CD4-positive, alpha-beta memory T cell (primary cell): ENCODE results near the gene GPR78. TPM values are rescaled to one million over a fixed set of nuclear protein-coding genes. Genes with fewer than 3 reads are reported as not detected.
A peak's percentile ranks its signal among the peaks of the same experiment; 100 is the strongest.

Source experiments
- CTCF ChIA-PET: fragments of 350-600 bp; sonication (Branson Sonifier 250); formaldehyde crosslinking; loops from one replicate; lab custom pipeline; 2021; ENCODE audit warnings: inconsistent platforms; ENCODE audit not compliant: partially characterized antibody; lab: Charles Lee
- POLR2A ChIA-PET: fragments of 350-600 bp; sonication (Branson Sonifier 250); formaldehyde crosslinking; loops from one replicate; lab custom pipeline; 2021; ENCODE audit not compliant: partially characterized antibody; lab: Charles Lee
- DNase-seq, 5 donors: peaks; one replicate each; pipeline versions ENCODE4 v3.0.0 to v3.0.0-alpha.2; 2020 to 2022; ENCODE audit warnings: mixed read lengths in 1 of 5
- H3K27ac ChIP-seq: one replicate; pipeline ENCODE4 v1.7.0; 2013; ENCODE audit warnings: low read depth, low read length
- H3K27me3 ChIP-seq: 2 replicates; pipeline ENCODE4 v1.7.0; 2013; ENCODE audit warnings: mild to moderate bottlenecking, low read length, moderate library complexity; ENCODE audit not compliant: insufficient read depth
- H3K36me3 ChIP-seq: 2 replicates; pipeline ENCODE4 v1.7.0; 2013; ENCODE audit warnings: mild to moderate bottlenecking, low read length, moderate library complexity; ENCODE audit not compliant: insufficient read depth
- H3K4me1 ChIP-seq: 2 replicates; pipeline ENCODE4 v1.7.0; 2013; ENCODE audit warnings: mild to moderate bottlenecking, low read length, moderate library complexity; ENCODE audit not compliant: insufficient read depth
- H3K4me3 ChIP-seq, 2 donors: one replicate each; pipeline ENCODE4 v1.7.0; 2013; ENCODE audit warnings: low read length in 2 of 2, mild to moderate bottlenecking in 1 of 2
- H3K9me3 ChIP-seq, 2 donors: one replicate each; pipeline ENCODE4 v1.7.0; 2013; ENCODE audit warnings: low read length in 2 of 2, control low read depth in 1 of 2; ENCODE audit not compliant: control insufficient read depth in 1 of 2
- H3K27ac Mint-ChIP-seq, 7 donors: one replicate each; pipeline ENCODE4 v1.8.0; 2020 to 2021; ENCODE audit warnings: mixed read lengths in 7 of 7, mild to moderate bottlenecking in 6 of 7, inconsistent platforms in 3 of 7, moderate library complexity in 3 of 7
- H3K27me3 Mint-ChIP-seq, 2 donors: one replicate each; pipeline ENCODE4 v1.8.0; 2020 to 2021; ENCODE audit warnings: mixed read lengths in 2 of 2
- H3K36me3 Mint-ChIP-seq, 2 donors: one replicate each; pipeline ENCODE4 v1.8.0; 2020 to 2021; ENCODE audit warnings: mixed read lengths in 2 of 2, inconsistent platforms in 1 of 2, mild to moderate bottlenecking in 1 of 2
- H3K4me1 Mint-ChIP-seq, 4 donors: one replicate each; pipeline ENCODE4 v1.8.0; 2020 to 2021; ENCODE audit warnings: mixed read lengths in 4 of 4, mild to moderate bottlenecking in 1 of 4
- H3K4me3 Mint-ChIP-seq, 8 donors: one replicate each; pipeline ENCODE4 v1.8.0; 2020 to 2021; ENCODE audit warnings: mixed read lengths in 8 of 8, mild to moderate bottlenecking in 7 of 8, moderate library complexity in 6 of 8, inconsistent platforms in 3 of 8
- H3K9me3 Mint-ChIP-seq, 8 donors: one replicate each; pipeline ENCODE4 v1.8.0; 2020 to 2021; ENCODE audit warnings: mixed read lengths in 8 of 8, mild to moderate bottlenecking in 5 of 8, inconsistent platforms in 3 of 8, moderate library complexity in 1 of 8
- intact Hi-C: fragments of 100-400 bp; cut with micrococcal nuclease; formaldehyde crosslinking; loops from one replicate; pipeline ENCODE4 v1.15.1; 2023
- polyA plus RNA-seq, 2 donors: library from polyadenylated mRNA; unstranded; fragments of 300-500 nt; fragmentation: Illumina TruSeq; gene quantifications; one replicate each; pipeline ENCODE4 v1.2.3, GENCODE V29; 2021
- total RNA-seq, 2 experiments: library from RNA; stranded (reverse); gene quantifications; one replicate each; pipeline ENCODE4 v1.2.3, GENCODE V29; 2021

GPR78 gene
- total and polyA plus RNA-seq, 4 experiments from 2014 or later = not detected

DNA sequence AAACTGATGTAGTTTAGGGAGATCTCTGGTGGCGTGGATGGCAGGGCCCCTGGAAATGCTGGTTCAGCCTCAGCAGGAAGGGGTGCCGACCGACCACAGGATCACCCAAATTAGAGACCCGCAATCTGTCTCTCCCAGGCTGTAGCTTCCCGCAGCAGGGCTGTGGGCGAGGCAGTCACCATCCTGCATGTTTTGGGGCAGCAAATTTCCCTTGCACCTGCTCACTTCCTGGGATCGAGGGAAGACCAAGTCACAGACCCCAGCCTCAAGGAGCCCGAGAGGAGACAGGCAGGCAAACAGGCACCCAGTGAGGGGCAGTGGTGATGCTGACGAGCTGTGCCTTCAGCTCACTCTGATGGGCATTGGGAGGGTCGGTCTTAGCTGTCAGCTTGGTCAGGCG, 21.2 kb upstream of the GPR78 start:
- H3K36me3 Mint-ChIP-seq = no peaks in the 10 kb centered on the region
- POLR2A ChIA-PET = no interaction called here
- Histone ChIP-seq H3K4me3 (no peak overlapping the region), H3K27me3 (no peaks in the 10 kb centered on the region), H3K36me3 (no peaks in the 10 kb centered on the region), H3K9me3 (no peaks in the 10 kb centered on the region), H3K4me1 (no peaks in the 10 kb centered on the region), H3K27ac (no peak overlapping the region)
- CTCF ChIA-PET = no interaction called here
- no peak overlapping the region for H3K4me3 Mint-ChIP-seq
- peaks cover 0 to 6% of the 10 kb centered on the region in 2 donors for H3K27me3 Mint-ChIP-seq
- H3K27ac Mint-ChIP-seq = peak overlapping the region in 1 of 7 donors; percentile 2
- no peak for DNase-seq
- intact Hi-C loops = no loop called here
- H3K4me1 Mint-ChIP-seq = no peaks in the 10 kb centered on the region
- no peaks in the 10 kb centered on the region for H3K9me3 Mint-ChIP-seq

DNA sequence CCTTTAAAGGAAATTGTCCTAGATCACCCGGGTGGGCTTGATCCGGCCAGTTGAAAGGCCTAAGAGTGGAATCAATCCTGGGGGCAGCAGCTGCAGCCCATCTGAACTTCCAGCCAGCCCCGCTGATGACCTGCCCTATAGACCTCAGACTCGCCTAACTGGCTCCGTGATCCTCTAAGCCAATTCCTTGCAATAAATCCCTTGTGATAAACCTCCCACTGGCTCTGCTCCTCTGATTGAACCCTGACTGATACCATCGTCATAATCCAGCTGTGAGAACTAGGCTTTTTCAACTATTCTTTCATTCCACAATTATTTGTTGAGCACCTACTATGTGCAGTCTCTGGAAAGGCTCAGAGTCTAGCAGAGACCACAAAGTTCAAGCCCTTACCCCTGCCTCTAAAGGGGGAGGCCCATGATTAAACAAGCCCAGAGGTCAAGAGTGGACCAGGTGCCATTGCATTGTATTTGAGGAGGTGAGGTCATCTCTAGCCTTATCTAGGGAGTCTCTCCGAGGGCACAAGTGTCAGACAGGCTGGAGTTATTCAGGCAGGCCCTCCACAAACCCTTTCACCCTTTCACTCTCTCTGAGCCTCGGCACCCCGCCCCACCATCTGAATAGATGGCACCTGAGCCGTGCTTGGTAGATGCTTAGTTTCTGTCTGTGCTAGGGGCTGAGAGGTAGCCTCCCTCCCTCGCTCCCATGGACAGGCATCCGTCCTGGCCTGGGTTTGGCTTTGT, 20.5 kb upstream of the GPR78 start:
- DNase-seq = no peak
- no peaks in the 10 kb centered on the region for H3K36me3 Mint-ChIP-seq
- ChIA-PET CTCF (no interaction called here), POLR2A (no interaction called here)
- H3K27ac Mint-ChIP-seq = no peak overlapping the region
- H3K9me3 Mint-ChIP-seq = no peaks in the 10 kb centered on the region
- Histone ChIP-seq H3K27me3 (no peaks in the 10 kb centered on the region), H3K9me3 (no peaks in the 10 kb centered on the region), H3K27ac (no peak overlapping the region), H3K36me3 (no peaks in the 10 kb centered on the region), H3K4me3 (no peak overlapping the region), H3K4me1 (no peaks in the 10 kb centered on the region)
- H3K4me1 Mint-ChIP-seq = no peaks in the 10 kb centered on the region
- H3K27me3 Mint-ChIP-seq = peaks cover 0 to 6% of the 10 kb centered on the region in 2 donors
- H3K4me3 Mint-ChIP-seq = no peak overlapping the region
- intact Hi-C loops = no loop called here

DNA sequence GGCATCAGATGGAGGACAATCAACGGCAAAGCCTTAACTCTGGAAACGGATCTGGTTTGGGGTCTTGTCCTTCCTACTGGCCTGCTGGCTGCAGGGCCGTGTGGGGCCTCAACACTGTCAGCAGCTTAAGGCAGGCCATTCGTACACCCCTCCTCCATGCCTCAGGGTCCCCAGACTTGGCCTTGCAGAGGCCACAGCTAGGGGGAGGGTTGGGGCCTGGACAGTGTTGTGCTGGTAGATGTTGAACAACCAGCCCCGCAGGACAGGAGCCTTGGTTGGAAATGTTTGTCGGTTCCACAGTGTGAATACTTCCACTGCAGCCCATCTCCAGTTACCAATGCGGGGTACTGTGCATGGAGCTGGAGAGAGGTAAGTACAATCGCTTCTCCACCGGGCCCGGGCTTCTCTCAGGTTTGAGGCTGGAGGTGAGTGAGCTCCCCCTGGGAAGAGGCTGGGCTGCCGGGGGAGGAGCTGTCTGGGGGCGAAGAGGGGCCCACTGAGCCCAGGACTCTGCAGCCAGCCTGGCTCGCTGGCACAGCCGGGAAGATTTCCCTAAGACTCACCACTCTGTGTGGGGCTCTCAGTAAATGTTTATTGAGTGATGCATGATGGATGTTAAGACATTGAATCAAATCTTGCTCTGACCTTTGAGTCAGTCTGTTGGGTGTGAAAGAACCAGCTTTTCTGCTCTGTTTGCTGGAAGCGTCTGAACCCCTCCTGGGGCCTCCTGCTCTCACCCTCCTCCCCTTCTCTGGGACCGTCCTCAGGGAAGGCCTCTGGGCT, 19.7 kb upstream of the GPR78 start:
- no peaks in the 10 kb centered on the region for H3K9me3 ChIP-seq
- H3K4me1 ChIP-seq = no peaks in the 10 kb centered on the region
- H3K36me3 ChIP-seq = no peaks in the 10 kb centered on the region
- peaks cover 1 to 6% of the 10 kb centered on the region in 2 donors for H3K27me3 Mint-ChIP-seq
- no peak overlapping the region for H3K27ac ChIP-seq
- no peak overlapping the region for H3K4me3 Mint-ChIP-seq
- POLR2A ChIA-PET = no interaction called here
- H3K27me3 ChIP-seq = no peaks in the 10 kb centered on the region
- no peaks in the 10 kb centered on the region for H3K36me3 Mint-ChIP-seq
- CTCF ChIA-PET = interaction anchor here (0.8 kb wide), 1 partner anchor 13 kb away, joined by 3 read pairs; no protein-coding TSS in a partner anchor
- no peaks in the 10 kb centered on the region for H3K9me3 Mint-ChIP-seq
- H3K4me1 Mint-ChIP-seq = no peaks in the 10 kb centered on the region
- no peak for DNase-seq
- H3K4me3 ChIP-seq = no peak overlapping the region
- intact Hi-C loops = no loop called here
- H3K27ac Mint-ChIP-seq = no peak overlapping the region

DNA sequence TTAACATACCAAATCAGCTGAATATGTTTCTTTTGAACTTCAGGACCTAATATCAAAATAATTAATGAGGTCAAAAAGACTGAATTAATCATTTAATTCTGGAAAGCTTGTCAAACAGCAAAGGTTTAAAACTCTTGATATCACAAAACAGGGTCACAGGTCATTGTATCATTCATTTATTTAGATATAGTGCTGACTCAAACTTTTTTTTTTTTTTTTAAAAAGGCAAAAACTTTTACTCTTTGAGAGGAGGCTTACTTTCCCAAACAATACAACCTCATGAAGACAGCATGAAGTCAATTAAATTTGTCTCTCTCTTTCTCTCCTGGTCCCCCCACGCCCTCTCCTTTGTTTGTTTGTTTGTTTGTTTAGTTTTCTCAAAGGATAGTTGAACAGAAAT, 15.6 kb upstream of the GPR78 start:
- no peaks in the 10 kb centered on the region for H3K9me3 ChIP-seq
- no peaks in the 10 kb centered on the region for H3K36me3 ChIP-seq
- no peak for DNase-seq
- Mint-ChIP-seq H3K4me1 (no peaks in the 10 kb centered on the region), H3K27me3 (peaks cover 1 to 4% of the 10 kb centered on the region in 2 donors), H3K27ac (no peak overlapping the region), H3K4me3 (no peak overlapping the region), H3K36me3 (no peaks in the 10 kb centered on the region), H3K9me3 (no peaks in the 10 kb centered on the region)
- ChIA-PET POLR2A (no interaction called here), CTCF (no interaction called here)
- H3K4me1 ChIP-seq = no peaks in the 10 kb centered on the region
- intact Hi-C loops = no loop called here
- no peaks in the 10 kb centered on the region for H3K27me3 ChIP-seq
- no peak overlapping the region for H3K4me3 ChIP-seq
- no peak overlapping the region for H3K27ac ChIP-seq

DNA sequence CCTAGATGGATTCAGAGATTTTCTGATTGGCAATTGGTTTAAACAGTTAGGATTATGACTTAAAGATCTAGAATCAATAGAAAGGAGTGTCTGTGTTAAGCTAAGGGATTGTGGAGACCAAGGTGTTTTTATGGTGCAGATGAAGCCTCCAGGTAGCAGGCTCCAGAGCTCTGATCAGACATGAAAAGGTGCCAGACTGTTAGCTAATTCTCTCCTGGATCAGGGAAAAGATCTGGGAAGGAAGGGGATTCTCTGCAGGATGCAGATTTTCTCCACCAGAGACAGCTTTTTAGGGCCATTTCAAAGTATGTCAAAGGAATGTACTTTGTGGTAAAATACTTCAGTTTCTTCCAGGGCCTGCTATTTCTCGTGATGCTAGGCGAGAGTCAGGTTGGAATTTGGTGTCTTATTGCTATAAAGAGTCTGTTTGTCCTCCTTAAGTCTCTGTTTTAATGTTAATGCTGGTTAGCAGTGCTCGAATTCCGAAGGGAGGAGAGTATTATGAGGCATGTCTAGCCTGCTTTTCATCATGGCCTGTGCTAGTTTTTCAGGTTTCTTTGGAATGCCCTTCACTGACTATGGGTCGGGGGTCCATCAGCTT, 12.0 kb upstream of the GPR78 start:
- Histone ChIP-seq H3K9me3 (no peaks in the 10 kb centered on the region), H3K36me3 (no peaks in the 10 kb centered on the region), H3K4me3 (no peak overlapping the region), H3K4me1 (no peaks in the 10 kb centered on the region), H3K27me3 (no peaks in the 10 kb centered on the region), H3K27ac (no peak overlapping the region)
- no peak for DNase-seq
- H3K4me3 Mint-ChIP-seq = no peak overlapping the region
- peaks cover 0 to 1% of the 10 kb centered on the region in 2 donors for H3K27me3 Mint-ChIP-seq
- H3K36me3 Mint-ChIP-seq = no peaks in the 10 kb centered on the region
- H3K4me1 Mint-ChIP-seq = no peaks in the 10 kb centered on the region
- ChIA-PET POLR2A (no interaction called here), CTCF (no interaction called here)
- H3K9me3 Mint-ChIP-seq = no peaks in the 10 kb centered on the region
- H3K27ac Mint-ChIP-seq = no peak overlapping the region
- intact Hi-C loops = no loop called here

DNA sequence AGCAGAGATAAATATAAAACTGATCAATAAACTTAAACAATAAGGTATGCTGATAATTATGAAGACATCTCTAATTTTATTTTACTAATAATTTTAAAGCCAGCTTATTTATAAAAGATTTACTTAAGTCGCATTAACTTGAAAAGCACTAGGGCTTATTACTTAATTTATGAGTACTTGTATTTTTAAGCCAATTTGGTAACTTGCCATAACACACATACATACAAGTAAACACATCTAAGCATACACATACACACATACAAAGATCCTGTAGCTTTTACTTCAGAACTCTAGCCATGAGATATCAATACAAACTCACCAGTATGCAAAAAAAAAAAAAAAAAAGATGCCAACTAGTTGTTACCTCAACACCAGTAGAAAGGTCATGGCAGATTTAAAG, 10.0 kb upstream of the GPR78 start:
- Mint-ChIP-seq H3K4me3 (no peak overlapping the region), H3K27me3 (no peaks in the 10 kb centered on the region), H3K9me3 (no peaks in the 10 kb centered on the region), H3K36me3 (no peaks in the 10 kb centered on the region), H3K4me1 (no peaks in the 10 kb centered on the region), H3K27ac (no peak overlapping the region)
- Histone ChIP-seq H3K36me3 (no peaks in the 10 kb centered on the region), H3K4me3 (no peak overlapping the region), H3K27ac (no peak overlapping the region), H3K9me3 (no peaks in the 10 kb centered on the region), H3K4me1 (no peaks in the 10 kb centered on the region), H3K27me3 (no peaks in the 10 kb centered on the region)
- intact Hi-C loops = no loop called here
- ChIA-PET CTCF (no interaction called here), POLR2A (no interaction called here)
- DNase-seq = no peak
